MM.1S (cell line): ENCODE data around the gene GPR180.

Source experiments
- DNase-seq: peaks from one replicate; pipeline ENCODE4 v3.0.0-alpha.2; 2015
- H2AFZ ChIP-seq: fragments of 300-600 bp; sonication (generic); 2 replicates; pipeline ENCODE4 v1.6.0; 2016; ENCODE audit warnings: antibody characterized with exemption, low read length
- H3F3A ChIP-seq: fragments of 300-600 bp; sonication (generic); 2 replicates; pipeline ENCODE4 v1.6.1; 2016; ENCODE audit warnings: mild to moderate bottlenecking, antibody characterized with exemption, low read length, moderate library complexity, mixed read lengths; ENCODE audit not compliant: insufficient read depth
- H3K27ac ChIP-seq: fragments of 300-600 bp; sonication (generic); 2 replicates; pipeline ENCODE4 v1.5.1; 2016; ENCODE audit warnings: mild to moderate bottlenecking, low read length
- H3K27me3 ChIP-seq: fragments of 300-600 bp; sonication (generic); replicated peaks from 2 replicates; pipeline ENCODE4 v1.6.0; 2016; ENCODE audit warnings: low read length; ENCODE audit not compliant: insufficient read depth
- H3K36me3 ChIP-seq: fragments of 300-600 bp; sonication (generic); replicated peaks from 2 replicates; pipeline ENCODE4 v1.6.1; 2016; ENCODE audit warnings: mild to moderate bottlenecking, low read length, mixed read lengths; ENCODE audit not compliant: insufficient read depth
- H3K4me1 ChIP-seq: fragments of 300-600 bp; sonication (generic); 2 replicates; pipeline ENCODE4 v1.6.1; 2016; ENCODE audit warnings: low read length, mixed read lengths
- H3K4me2 ChIP-seq: fragments of 300-600 bp; sonication (generic); 2 replicates; pipeline ENCODE4 v1.6.0; 2016; ENCODE audit warnings: low read depth, low read length
- H3K4me3 ChIP-seq: fragments of 300-600 bp; sonication (generic); 2 replicates; pipeline ENCODE4 v1.5.1; 2016; ENCODE audit warnings: low read length, mixed read lengths
- H3K79me2 ChIP-seq: fragments of 300-600 bp; sonication (generic); 2 replicates; pipeline ENCODE4 v1.6.1; 2016; ENCODE audit warnings: mixed run types, low read length, mixed read lengths
- H3K9ac ChIP-seq: fragments of 300-600 bp; sonication (generic); 2 replicates; pipeline ENCODE4 v1.6.1; 2016; ENCODE audit warnings: low read length, mixed read lengths
- H3K9me2 ChIP-seq: fragments of 300-600 bp; sonication (generic); replicated peaks from 2 replicates; pipeline ENCODE4 v1.6.1; 2016; ENCODE audit warnings: mild to moderate bottlenecking, low read length, mixed read lengths; ENCODE audit not compliant: insufficient read depth
- H3K9me3 ChIP-seq: fragments of 300-600 bp; sonication (generic); replicated peaks from 2 replicates; pipeline ENCODE4 v1.6.1; 2016; ENCODE audit warnings: mild to moderate bottlenecking, low read length, mixed read lengths; ENCODE audit not compliant: insufficient read depth
- H4K20me1 ChIP-seq: fragments of 300-600 bp; sonication (generic); 2 replicates; pipeline ENCODE4 v1.6.1; 2016; ENCODE audit warnings: mild to moderate bottlenecking, low read length, moderate library complexity, mixed read lengths; ENCODE audit not compliant: insufficient read depth
- EZH2 ChIP-seq: fragments of 300-600 bp; sonication (generic); optimal IDR thresholded peaks from 2 replicates; pipeline ENCODE3; 2017; ENCODE audit warnings: low read depth, mild to moderate bottlenecking, antibody characterized with exemption, low read length, mixed read lengths
- EZH2phosphoT487 ChIP-seq: fragments of 300-600 bp; sonication (generic); IDR thresholded peaks from 2 replicates; pipeline ENCODE4 v1.6.1; 2018; ENCODE audit warnings: antibody characterized with exemption, low read length
- TF ChIP-seq, protein P1 (sequence below): fragments of 300-600 bp; sonication (generic); IDR thresholded peaks from 2 replicates; pipeline ENCODE4 v1.5.1; 2016; ENCODE audit warnings: antibody characterized with exemption, low read length, mixed read lengths

The GPR180 gene

GRCh38 chr13:94556041-94556440 lies 45.6 kb upstream of the GPR180 start:
- Histone ChIP-seq H3K9ac (no peak overlapping the region), H3F3A (peaks cover 16% of the 10 kb centered on the region), H3K4me3 (no peak overlapping the region), H3K9me3 (no peaks in the 10 kb centered on the region), H2AFZ (no peak overlapping the region), H3K79me2 (no peaks in the 10 kb centered on the region), H3K9me2 (no peaks in the 10 kb centered on the region), H4K20me1 (no peaks in the 10 kb centered on the region), H3K27me3 (no peaks in the 10 kb centered on the region), H3K27ac (no peak overlapping the region), H3K36me3 (no peaks in the 10 kb centered on the region), H3K4me1 (peaks cover 14% of the 10 kb centered on the region), H3K4me2 (no peak overlapping the region)
- no peak for TF ChIP-seq EZH2
- TF ChIP-seq, protein P1, sequence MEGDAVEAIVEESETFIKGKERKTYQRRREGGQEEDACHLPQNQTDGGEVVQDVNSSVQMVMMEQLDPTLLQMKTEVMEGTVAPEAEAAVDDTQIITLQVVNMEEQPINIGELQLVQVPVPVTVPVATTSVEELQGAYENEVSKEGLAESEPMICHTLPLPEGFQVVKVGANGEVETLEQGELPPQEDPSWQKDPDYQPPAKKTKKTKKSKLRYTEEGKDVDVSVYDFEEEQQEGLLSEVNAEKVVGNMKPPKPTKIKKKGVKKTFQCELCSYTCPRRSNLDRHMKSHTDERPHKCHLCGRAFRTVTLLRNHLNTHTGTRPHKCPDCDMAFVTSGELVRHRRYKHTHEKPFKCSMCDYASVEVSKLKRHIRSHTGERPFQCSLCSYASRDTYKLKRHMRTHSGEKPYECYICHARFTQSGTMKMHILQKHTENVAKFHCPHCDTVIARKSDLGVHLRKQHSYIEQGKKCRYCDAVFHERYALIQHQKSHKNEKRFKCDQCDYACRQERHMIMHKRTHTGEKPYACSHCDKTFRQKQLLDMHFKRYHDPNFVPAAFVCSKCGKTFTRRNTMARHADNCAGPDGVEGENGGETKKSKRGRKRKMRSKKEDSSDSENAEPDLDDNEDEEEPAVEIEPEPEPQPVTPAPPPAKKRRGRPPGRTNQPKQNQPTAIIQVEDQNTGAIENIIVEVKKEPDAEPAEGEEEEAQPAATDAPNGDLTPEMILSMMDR = no peak
- no peak for TF ChIP-seq EZH2phosphoT487
- no peak for DNase-seq

- Histone ChIP-seq H3K9ac (no peak overlapping the region), H4K20me1 (no peaks in the 10 kb centered on the region), H3K27me3 (no peaks in the 10 kb centered on the region), H3K27ac (no peak overlapping the region), H3K4me3 (no peak overlapping the region), H3F3A (peaks cover 10% of the 10 kb centered on the region), H3K9me3 (no peaks in the 10 kb centered on the region), H2AFZ (no peak overlapping the region), H3K4me2 (no peak overlapping the region), H3K9me2 (no peaks in the 10 kb centered on the region), H3K79me2 (no peaks in the 10 kb centered on the region), H3K36me3 (no peaks in the 10 kb centered on the region), H3K4me1 (peaks cover 9% of the 10 kb centered on the region)
- no peak for TF ChIP-seq EZH2
- TF ChIP-seq EZH2phosphoT487 = no peak
- TF ChIP-seq, protein P1 = no peak
- DNase-seq = no peak
Measured at GRCh38 chr13:94556621-94557020, 45.0 kb upstream of the GPR180 start.

GRCh38 chr13:94557684-94558235 lies 43.9 kb upstream of the GPR180 start:
- H3K27me3 ChIP-seq = no peaks in the 10 kb centered on the region
- DNase-seq = no peak
- no peaks in the 10 kb centered on the region for H3K9me3 ChIP-seq
- no peaks in the 10 kb centered on the region for H4K20me1 ChIP-seq
- no peak overlapping the region for H3K4me2 ChIP-seq
- no peak overlapping the region for H3K4me3 ChIP-seq
- TF ChIP-seq, protein P1 = no peak
- TF ChIP-seq EZH2 (no peak), EZH2phosphoT487 (no peak)
- H3F3A ChIP-seq = no peaks in the 10 kb centered on the region; the same call in 1 of the 2 replicates
- H3K9ac ChIP-seq = no peak overlapping the region
- H3K79me2 ChIP-seq = no peaks in the 10 kb centered on the region
- no peak overlapping the region for H3K27ac ChIP-seq
- no peaks in the 10 kb centered on the region for H3K9me2 ChIP-seq
- H3K36me3 ChIP-seq = no peaks in the 10 kb centered on the region
- H2AFZ ChIP-seq = no peak overlapping the region
- H3K4me1 ChIP-seq = peaks cover 3% of the 10 kb centered on the region; the same call in 1 of the 2 replicates
